ENCODE measurements around the gene GRIA3.
"Not testable (repeated sequence)": the region's sequence is repeated elsewhere in the genome, so short reads cannot be mapped to it uniquely, and the experiment has no call there.

The GRIA3 gene

GRCh38 chrX:123350226-123350625 is 166.1 kb downstream of the GRIA3 start:
- no peak for DNase-seq (ENCODE audit: low read depth)

- DNase-seq (ENCODE audit: low read depth), result no peak
These were observed 173.9 kb downstream of the GRIA3 start for GRCh38 chrX:123357941-123358340.

GRCh38 chrX:123358457-123358856 is 174.4 kb downstream of the GRIA3 start:
- no peak for DNase-seq (ENCODE audit: low read depth)

GRCh38 chrX:123361371-123361770 is 177.3 kb downstream of the GRIA3 start:
- DNase-seq (ENCODE audit: low read depth), result no peak

- DNase-seq (ENCODE audit: low read depth), result not testable (repeated sequence)
These were observed 202.1 kb downstream of the GRIA3 start for GRCh38 chrX:123386196-123386595.

GRCh38 chrX:123392921-123393320 is 208.8 kb downstream of the GRIA3 start:
- no peak for DNase-seq (ENCODE audit: low read depth)

- no peak for DNase-seq (ENCODE audit: low read depth)
These were observed 215.6 kb downstream of the GRIA3 start for GRCh38 chrX:123399709-123400108.

- DNase-seq (ENCODE audit: low read depth), result no peak
These were observed 221.2 kb downstream of the GRIA3 start for GRCh38 chrX:123405231-123405630.

- DNase-seq (ENCODE audit: low read depth), result no peak
These were observed 225.0 kb downstream of the GRIA3 start for GRCh38 chrX:123408821-123409737.

- no peak for DNase-seq (ENCODE audit: low read depth)
These were observed 238.8 kb downstream of the GRIA3 start for GRCh38 chrX:123422875-123423274.

GRCh38 chrX:123424546-123424945 is 240.5 kb downstream of the GRIA3 start:
- no peak for DNase-seq (ENCODE audit: low read depth)

GRCh38 chrX:123425471-123425870 is 241.4 kb downstream of the GRIA3 start:
- no peak for DNase-seq (ENCODE audit: low read depth)

GRCh38 chrX:123425904-123426303 is 241.8 kb downstream of the GRIA3 start:
- no peak for DNase-seq (ENCODE audit: low read depth)

GRCh38 chrX:123432361-123433150 is 248.5 kb downstream of the GRIA3 start:
- no peak for DNase-seq (ENCODE audit: low read depth)

- DNase-seq (ENCODE audit: low read depth), result no peak
These were observed 252.5 kb downstream of the GRIA3 start for GRCh38 chrX:123436512-123437136.

- DNase-seq (ENCODE audit: low read depth), result not testable (repeated sequence)
These were observed 255.8 kb downstream of the GRIA3 start for GRCh38 chrX:123439926-123440325.

GRCh38 chrX:123442764-123443163 is 258.7 kb downstream of the GRIA3 start:
- DNase-seq (ENCODE audit: low read depth), result no peak

GRCh38 chrX:123447506-123447905 is 263.4 kb downstream of the GRIA3 start:
- DNase-seq (ENCODE audit: low read depth), result no peak

- no peak for DNase-seq (ENCODE audit: low read depth)
These were observed 265.3 kb downstream of the GRIA3 start for GRCh38 chrX:123449335-123449734.

GRCh38 chrX:123450222-123450621 is 266.1 kb downstream of the GRIA3 start:
- no peak for DNase-seq (ENCODE audit: low read depth)

GRCh38 chrX:123454712-123455431 is 270.8 kb downstream of the GRIA3 start:
- DNase-seq (ENCODE audit: low read depth), result no peak

- DNase-seq (ENCODE audit: low read depth), result no peak
These were observed 271.6 kb downstream of the GRIA3 start for GRCh38 chrX:123455693-123456092.

Measured in T follicular helper cell (primary cell).